ENCODE results near the gene RAB36.

Gene RAB36

DNA sequence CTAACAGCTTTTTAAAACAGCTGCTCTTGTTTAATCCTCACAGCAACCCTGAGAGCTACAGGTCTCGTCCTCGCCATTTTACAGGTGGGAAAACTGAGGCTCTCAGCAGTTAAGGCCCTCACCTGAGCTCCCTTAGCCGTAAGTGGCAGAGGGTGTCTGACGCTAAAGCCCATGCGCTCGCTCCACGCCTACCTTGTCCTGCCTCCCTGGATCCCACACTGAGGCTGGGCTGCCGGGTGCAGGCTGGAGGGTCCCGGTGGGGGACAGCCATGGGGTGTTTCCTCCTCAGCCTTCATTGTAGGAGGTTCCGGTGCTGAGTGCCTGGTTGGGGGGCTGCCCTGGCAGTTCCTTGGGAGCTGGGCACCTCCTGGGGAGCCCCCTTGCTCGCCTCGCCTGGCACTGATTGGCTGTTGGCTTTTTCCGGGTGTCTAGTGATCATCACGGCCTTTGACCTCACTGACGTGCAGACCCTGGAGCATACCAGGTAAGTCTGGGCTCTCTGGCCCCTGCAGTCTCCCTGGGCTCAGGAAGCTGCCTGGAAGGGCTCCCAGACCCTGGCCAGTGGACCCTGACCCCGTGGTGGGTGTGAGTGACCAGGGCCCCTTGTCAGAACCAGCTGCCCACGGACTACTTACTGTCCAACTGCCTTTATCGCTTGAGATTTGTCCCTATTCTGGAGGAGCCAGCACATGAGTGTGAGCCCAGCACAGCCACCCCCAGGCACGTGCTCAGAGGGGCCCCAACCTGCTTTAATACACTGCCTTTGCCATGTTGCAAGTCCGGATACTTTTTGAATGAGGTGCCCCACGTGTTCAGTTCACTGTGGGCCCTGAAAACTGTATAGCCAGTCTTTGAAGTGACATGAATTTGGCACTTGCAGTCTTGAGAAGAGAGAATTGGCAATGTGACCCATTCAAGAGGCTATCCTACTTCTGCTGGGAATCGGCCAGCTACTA, 12.6 kb downstream of the RAB36 start:
- Histone ChIP-seq H3K9me3 (ENCODE audit: insufficient read depth, low read length, severe bottlenecking) (no peaks in the 10 kb centered on the region), H2AFZ (ENCODE audit: low read depth, low read length) (no peak overlapping the region), H3K4me2 (ENCODE audit: insufficient read depth, low read length) (no peak overlapping the region), H3K27ac (ENCODE audit: low read length) (no peak overlapping the region), H3K79me2 (ENCODE audit: insufficient read depth, low read length) (no peaks in the 10 kb centered on the region), H3K4me3 (ENCODE audit: low read depth in 1 of 2, low read length in 2 of 2) (no peak overlapping the region), H3K27me3 (ENCODE audit: insufficient read depth, low read length, poor library complexity) (no peaks in the 10 kb centered on the region), H4K20me1 (ENCODE audit: insufficient read depth, low read length) (no peaks in the 10 kb centered on the region), H3K4me1 (ENCODE audit: insufficient read depth, low read length) (no peaks in the 10 kb centered on the region), H3K9ac (ENCODE audit: low read depth, low read length) (no peak overlapping the region), H3K36me3 (ENCODE audit: insufficient read depth, low read length) (no peaks in the 10 kb centered on the region)
- ATAC-seq (ENCODE audit: insufficient read depth, low read depth) = no peak
- DNase-seq = no peak
- TF ChIP-seq, protein P1, sequence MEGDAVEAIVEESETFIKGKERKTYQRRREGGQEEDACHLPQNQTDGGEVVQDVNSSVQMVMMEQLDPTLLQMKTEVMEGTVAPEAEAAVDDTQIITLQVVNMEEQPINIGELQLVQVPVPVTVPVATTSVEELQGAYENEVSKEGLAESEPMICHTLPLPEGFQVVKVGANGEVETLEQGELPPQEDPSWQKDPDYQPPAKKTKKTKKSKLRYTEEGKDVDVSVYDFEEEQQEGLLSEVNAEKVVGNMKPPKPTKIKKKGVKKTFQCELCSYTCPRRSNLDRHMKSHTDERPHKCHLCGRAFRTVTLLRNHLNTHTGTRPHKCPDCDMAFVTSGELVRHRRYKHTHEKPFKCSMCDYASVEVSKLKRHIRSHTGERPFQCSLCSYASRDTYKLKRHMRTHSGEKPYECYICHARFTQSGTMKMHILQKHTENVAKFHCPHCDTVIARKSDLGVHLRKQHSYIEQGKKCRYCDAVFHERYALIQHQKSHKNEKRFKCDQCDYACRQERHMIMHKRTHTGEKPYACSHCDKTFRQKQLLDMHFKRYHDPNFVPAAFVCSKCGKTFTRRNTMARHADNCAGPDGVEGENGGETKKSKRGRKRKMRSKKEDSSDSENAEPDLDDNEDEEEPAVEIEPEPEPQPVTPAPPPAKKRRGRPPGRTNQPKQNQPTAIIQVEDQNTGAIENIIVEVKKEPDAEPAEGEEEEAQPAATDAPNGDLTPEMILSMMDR (IDR thresholded peaks at IDR 0.05; ENCODE audit: borderline replicate concordance, extremely low read depth, low read length, poor library complexity, severe bottlenecking) = no peak
- TF ChIP-seq EZH2 (IDR thresholded peaks at IDR 0.05; ENCODE audit: borderline replicate concordance, low read depth, low read length, severe bottlenecking) = no peak

DNA sequence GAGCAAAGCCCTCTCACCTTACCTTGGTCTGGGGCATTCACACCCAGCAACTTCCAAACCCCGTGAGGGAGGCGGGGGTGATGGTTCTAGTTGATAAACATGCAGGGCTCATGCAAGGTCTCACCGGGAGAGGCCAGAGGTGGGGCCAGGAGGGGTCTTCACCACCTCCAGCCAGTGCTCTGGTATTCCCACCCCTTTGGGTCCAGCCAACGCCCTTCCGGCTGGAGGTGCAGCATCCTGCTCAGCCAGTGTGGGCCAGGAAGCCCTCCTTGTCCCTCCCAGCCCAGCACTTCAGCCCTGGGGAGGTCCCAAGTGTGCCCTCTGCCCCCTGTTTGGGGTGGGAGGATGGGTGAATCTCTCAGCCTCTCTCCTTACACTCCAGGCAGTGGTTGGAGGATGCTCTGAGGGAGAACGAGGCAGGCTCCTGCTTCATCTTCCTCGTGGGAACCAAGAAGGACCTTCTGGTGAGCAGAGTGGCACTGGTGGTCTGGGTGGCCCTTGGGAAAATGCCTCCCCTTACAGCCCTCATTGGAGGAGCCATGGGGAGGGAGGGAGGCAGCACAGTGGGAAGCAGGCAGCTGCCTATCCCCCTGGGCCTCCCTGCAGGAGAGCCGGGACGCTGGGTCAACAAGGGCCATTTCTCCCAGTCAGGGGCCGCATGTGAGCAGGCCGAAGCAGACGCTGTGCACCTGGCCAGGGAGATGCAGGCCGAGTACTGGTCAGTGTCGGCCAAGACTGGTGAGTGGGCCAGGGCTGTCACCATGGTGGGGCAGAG, 13.4 kb downstream of the RAB36 start:
- no peaks in the 10 kb centered on the region for H3K9me3 ChIP-seq (ENCODE audit: insufficient read depth, low read length, severe bottlenecking)
- no peak for ATAC-seq (ENCODE audit: insufficient read depth, low read depth)
- H3K4me1 ChIP-seq (ENCODE audit: insufficient read depth, low read length) = no peaks in the 10 kb centered on the region
- TF ChIP-seq, protein P1 (IDR thresholded peaks at IDR 0.05; ENCODE audit: borderline replicate concordance, extremely low read depth, low read length, poor library complexity, severe bottlenecking) = no peak
- no peak for TF ChIP-seq EZH2 (IDR thresholded peaks at IDR 0.05; ENCODE audit: borderline replicate concordance, low read depth, low read length, severe bottlenecking)
- no peaks in the 10 kb centered on the region for H3K36me3 ChIP-seq (ENCODE audit: insufficient read depth, low read length)
- H3K27ac ChIP-seq (ENCODE audit: low read length) = no peak overlapping the region
- H3K4me2 ChIP-seq (ENCODE audit: insufficient read depth, low read length) = no peak overlapping the region
- no peak overlapping the region for H2AFZ ChIP-seq (ENCODE audit: low read depth, low read length)
- no peaks in the 10 kb centered on the region for H3K27me3 ChIP-seq (ENCODE audit: insufficient read depth, low read length, poor library complexity)
- no peak overlapping the region for H3K4me3 ChIP-seq (ENCODE audit: low read depth in 1 of 2, low read length in 2 of 2)
- H4K20me1 ChIP-seq (ENCODE audit: insufficient read depth, low read length) = no peaks in the 10 kb centered on the region
- no peaks in the 10 kb centered on the region for H3K79me2 ChIP-seq (ENCODE audit: insufficient read depth, low read length)
- DNase-seq = no peak
- H3K9ac ChIP-seq (ENCODE audit: low read depth, low read length) = no peak overlapping the region

DNA sequence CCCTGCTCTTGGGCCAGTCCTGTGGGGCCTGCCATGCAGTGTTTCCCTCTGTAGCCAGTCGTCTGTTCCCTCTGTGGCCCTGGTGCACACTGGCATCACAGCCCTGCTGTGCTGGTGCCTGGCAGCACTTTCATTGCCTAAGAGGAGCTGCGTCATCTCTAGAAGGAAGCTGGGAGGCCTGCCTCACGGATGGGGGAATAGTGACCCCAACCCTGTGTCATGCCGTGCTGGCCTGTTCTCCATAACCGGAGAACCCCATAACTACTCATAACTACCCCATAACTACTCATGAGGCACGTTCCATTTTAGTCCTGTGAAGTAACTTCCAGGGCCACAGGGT, 14.0 kb downstream of the RAB36 start:
- Histone ChIP-seq H2AFZ (ENCODE audit: low read depth, low read length) (no peak overlapping the region), H3K9me3 (ENCODE audit: insufficient read depth, low read length, severe bottlenecking) (no peaks in the 10 kb centered on the region), H3K27ac (ENCODE audit: low read length) (no peak overlapping the region), H4K20me1 (ENCODE audit: insufficient read depth, low read length) (no peaks in the 10 kb centered on the region), H3K9ac (ENCODE audit: low read depth, low read length) (no peak overlapping the region), H3K27me3 (ENCODE audit: insufficient read depth, low read length, poor library complexity) (no peaks in the 10 kb centered on the region), H3K4me2 (ENCODE audit: insufficient read depth, low read length) (no peak overlapping the region), H3K79me2 (ENCODE audit: insufficient read depth, low read length) (no peaks in the 10 kb centered on the region), H3K4me1 (ENCODE audit: insufficient read depth, low read length) (no peaks in the 10 kb centered on the region), H3K4me3 (ENCODE audit: low read depth in 1 of 2, low read length in 2 of 2) (no peak overlapping the region), H3K36me3 (ENCODE audit: insufficient read depth, low read length) (no peaks in the 10 kb centered on the region)
- DNase-seq (no peak), ATAC-seq (ENCODE audit: insufficient read depth, low read depth) (no peak)
- TF ChIP-seq, protein P1 (IDR thresholded peaks at IDR 0.05; ENCODE audit: borderline replicate concordance, extremely low read depth, low read length, poor library complexity, severe bottlenecking) = no peak
- TF ChIP-seq EZH2 (IDR thresholded peaks at IDR 0.05; ENCODE audit: borderline replicate concordance, low read depth, low read length, severe bottlenecking) = no peak
